AG20443 (cell line): ENCODE results near the gene KCNMA1.
A peak's percentile ranks its signal among the peaks of the same experiment; 100 is the strongest.
"Not testable (repeated sequence)": the region's sequence is repeated elsewhere in the genome, so short reads cannot be mapped to it uniquely, and the experiment has no call there.

ENCODE experiments used
- DNase-seq: peaks from one replicate; pipeline ENCODE4 v3.0.0; 2012; ENCODE audit warnings: low spot score, mixed read lengths

KCNMA1 gene

DNA sequence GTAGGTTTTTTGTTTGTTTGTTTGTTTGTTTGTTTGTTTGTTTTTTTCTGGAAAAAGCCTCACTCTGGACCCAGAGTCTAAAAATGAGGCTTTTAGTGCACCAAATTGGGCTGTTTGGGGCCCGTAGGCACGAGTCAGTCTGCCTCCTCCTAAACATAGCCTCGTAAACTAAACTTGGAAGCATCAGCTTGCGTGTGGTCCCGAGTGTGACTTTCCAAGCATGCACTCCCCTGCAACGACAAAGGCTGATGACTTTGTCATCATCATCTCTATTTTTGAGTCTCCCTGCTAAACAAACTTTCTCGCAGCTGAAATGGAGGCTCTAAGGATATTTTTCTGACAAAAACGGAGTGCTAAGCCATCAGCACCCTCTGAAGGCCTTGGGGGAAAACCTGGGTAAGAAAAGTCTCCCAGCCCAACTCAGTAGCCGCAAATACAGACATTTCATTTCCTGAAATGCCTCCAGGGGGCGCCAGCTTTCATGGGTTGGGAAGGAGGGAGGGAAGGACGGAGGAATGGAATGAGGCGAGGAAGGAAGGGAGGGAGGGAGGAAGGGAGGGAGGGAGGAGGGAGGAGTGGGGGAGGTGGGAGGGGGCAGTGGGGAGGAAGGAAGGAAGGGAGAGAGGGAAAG, 245.9 kb downstream of the KCNMA1 start:
- DNase-seq, result peak; percentile 82

GRCh38 chr10:77390481-77390891, 247.1 kb downstream of the KCNMA1 start:
- peak; percentile 35 for DNase-seq

DNA sequence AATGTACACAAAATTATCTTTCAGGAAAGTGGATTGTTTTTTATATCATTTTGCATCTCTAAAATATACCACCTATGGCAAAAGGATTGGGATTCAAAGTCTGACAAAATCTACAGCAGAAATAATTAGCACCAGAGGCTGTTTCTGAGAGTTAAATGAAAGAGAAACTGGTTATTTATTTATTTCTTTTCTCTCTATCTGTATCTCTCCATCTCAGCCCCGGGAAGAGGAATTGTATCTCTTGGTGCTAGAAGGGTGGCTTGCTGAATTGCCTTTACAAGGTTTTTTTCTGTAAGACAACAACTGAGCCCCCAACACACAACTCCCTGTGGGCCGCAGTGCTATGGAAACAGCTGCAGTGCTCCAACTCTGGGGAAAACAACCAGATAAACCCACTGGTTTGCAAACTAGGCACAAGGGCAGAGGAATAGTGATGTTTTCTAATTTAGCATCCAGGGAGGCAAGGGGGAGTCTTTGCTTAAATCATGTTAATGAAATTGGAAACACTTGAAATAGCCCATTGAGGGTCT, 249.0 kb downstream of the KCNMA1 start:
- DNase-seq, result no peak

DNA sequence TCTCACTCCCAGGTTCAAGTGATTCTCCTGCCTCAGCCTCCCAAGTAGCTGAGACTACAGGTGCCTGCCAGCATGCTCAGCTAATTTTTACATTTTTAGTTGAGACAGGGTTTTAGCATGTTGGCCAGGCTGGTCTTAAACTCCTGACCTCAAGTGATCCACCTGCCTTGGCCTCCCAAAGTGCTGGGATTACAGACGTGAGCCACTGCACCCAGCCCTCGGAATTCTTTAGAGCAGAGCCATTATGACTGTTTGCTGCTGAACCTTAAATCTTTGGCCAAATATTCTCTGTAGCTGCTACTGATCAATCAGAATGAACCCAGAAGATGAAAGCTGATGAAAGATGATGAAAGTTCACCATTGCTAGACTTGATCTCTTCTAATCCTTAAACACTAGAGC, 249.9 kb downstream of the KCNMA1 start:
- DNase-seq, result not testable (repeated sequence)

- no peak for DNase-seq
Measured at GRCh38 chr10:77387247-77387646, 250.4 kb downstream of the KCNMA1 start.

GRCh38 chr10:77386838-77387237, 250.8 kb downstream of the KCNMA1 start:
- peak; percentile 51 for DNase-seq

DNA sequence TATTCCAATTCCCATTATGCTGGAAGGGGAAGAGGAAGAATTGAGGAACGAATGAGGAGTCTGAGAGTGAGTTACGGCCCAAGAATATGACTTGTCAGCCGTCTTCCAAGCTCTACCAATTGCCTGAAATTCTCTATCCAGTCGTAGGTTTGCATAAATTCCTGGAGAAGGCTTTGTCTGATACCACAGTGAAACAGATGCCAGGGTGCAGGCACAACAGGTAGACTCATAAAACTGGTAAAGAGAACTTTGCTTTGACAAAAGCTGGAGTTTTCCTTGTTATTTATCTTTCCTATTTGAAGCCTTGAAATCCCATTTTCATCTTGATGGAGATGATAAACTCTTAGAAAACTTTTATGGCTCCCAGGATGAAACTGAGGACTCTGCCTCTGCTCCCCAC, 251.2 kb downstream of the KCNMA1 start:
- DNase-seq, result no peak

- no peak for DNase-seq
Measured at GRCh38 chr10:77385315-77385714, 252.3 kb downstream of the KCNMA1 start.

DNA sequence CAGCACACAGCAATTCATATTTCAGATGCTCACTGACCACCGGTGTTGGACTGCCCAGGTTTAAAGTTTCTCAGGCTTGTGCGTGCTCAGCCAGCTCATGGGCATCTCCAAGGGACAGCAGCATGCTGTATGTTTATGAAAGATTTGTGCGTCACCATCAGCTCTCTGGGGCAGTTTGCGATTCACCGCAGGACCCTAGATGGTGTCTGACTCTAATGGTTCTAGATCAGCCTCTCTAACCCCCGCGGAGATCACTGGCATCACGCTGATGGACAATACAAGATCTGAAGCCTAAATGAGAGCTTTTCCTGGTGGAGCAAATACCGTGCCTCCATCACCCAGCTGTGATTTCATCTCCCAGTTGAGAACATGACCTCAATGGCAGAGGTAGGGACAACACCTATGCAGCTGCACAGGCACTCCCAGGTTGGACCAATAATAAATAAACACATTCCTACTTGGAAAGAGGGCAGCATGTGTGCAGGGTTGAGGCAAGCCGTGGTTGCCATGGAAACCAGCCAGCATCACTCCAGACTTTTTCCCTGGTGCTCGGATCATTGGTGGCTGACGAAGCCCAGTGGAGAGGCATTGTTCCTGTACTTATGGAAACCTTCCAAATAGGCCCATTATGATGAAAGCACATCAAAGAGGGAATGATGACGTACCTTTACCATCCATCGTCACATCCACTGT, 253.6 kb downstream of the KCNMA1 start:
- no peak for DNase-seq

DNA sequence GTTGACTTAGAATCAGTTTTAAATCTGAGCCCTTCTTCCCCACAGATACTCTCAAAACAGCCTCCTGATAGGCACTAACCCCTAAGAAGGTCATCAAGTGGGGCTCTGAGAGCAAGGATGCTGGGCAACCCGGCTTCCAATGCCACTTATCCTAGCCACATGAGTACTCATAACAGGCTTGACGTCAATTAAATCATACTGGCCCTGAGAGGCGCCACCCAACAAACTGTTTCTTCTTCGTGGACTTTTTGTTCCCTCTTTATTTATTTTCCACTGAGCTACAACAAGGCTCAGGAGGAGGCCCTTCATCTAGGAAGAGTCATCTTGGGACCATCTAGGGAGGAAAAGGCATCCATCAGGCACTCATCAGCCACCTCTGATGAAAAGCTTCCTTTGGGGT, 255.9 kb downstream of the KCNMA1 start:
- no peak for DNase-seq

- no peak for DNase-seq
Measured at GRCh38 chr10:77380723-77381122, 256.9 kb downstream of the KCNMA1 start.

GRCh38 chr10:77380191-77380590, 257.4 kb downstream of the KCNMA1 start:
- no peak for DNase-seq

- no peak for DNase-seq
Measured at GRCh38 chr10:77378366-77379349, 258.9 kb downstream of the KCNMA1 start.

GRCh38 chr10:77377678-77378352, 259.8 kb downstream of the KCNMA1 start:
- no peak for DNase-seq

- no peak for DNase-seq
Measured at GRCh38 chr10:77377034-77377433, 260.6 kb downstream of the KCNMA1 start.

GRCh38 chr10:77374189-77374656, 263.4 kb downstream of the KCNMA1 start:
- DNase-seq, result no peak

DNA sequence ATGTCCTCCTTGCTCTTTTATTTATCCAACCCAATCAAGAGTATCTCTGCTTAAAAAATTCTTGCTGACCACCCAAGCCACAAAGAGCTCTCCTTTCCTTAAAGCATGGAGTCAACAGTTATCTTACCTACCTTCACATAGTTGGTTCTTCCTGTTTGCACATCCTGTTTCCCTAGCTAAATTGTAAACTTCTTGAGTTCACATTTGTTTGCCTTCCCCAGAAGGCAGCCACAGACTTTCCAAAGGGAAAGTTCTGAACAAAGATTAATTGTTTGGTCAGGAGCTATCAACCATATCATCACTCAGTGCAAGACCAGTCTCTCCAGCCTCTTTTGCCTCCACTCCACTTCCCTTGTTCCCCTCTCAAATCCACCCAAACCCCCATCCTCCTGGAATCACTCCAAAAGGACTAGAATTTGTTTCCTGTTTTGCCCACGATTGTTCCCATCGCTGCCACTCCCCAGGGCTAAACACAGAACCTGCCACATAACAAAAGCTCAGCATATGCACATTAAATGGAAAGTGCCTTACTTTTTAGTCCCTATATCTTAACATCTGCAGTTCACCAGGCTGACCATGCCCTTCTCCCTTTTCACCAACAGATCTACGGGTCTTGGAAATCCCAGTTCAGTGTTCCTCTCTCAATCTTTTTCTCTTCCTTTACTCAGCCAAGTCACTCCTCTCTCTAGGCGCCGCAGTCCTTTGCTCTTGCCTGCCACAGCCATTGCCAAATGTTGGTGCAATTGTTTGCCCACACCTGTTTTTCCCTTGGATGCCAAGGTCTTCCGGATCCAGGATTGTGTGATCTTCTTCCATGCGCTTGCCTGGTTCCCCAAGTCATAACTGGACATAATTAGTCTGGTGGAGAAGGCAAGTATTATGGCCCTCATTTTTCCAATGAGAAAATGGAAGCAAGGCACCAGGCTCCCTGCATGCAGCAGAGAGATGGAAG, 265.5 kb downstream of the KCNMA1 start:
- DNase-seq, result no peak

DNA sequence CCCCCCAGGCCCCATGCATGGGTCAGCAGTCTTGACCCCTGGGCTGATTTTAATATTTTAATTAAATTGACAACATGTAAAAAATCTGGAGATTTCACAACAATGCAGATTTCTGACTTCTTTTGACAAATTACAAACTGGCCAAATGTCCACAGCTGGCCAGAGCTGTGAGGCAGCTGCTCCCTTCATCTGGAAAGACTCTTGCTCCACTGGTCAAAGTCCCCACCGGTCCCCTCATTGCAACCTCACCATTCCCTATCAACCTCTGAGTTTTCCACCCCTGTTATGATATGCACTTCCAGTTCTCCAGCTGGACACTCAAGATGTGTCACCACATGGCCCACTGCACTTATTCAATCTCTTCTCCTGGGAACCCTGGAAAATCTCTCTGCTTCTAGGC, 266.2 kb downstream of the KCNMA1 start:
- no peak for DNase-seq

GRCh38 chr10:77368006-77368405, 269.6 kb downstream of the KCNMA1 start:
- no peak for DNase-seq

DNA sequence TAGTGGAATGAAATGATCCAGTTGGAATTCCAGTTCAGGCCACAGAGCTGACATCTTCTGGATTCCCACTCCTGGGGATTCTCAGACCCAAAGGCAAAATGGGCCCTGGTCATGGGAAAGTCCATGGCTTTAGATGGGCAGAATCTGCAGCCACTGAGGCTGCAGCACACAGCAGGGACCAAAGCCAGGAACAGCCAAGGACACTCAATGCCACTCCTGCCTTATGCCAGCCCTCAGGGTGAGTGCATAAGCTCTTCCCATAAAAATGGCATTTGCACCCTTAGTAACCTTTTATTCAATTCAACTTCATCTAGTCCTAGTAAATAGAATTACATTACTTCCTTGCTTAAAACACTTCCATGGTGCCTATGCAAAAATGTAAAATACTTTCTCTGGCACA, 274.4 kb downstream of the KCNMA1 start:
- DNase-seq, result no peak

DNA sequence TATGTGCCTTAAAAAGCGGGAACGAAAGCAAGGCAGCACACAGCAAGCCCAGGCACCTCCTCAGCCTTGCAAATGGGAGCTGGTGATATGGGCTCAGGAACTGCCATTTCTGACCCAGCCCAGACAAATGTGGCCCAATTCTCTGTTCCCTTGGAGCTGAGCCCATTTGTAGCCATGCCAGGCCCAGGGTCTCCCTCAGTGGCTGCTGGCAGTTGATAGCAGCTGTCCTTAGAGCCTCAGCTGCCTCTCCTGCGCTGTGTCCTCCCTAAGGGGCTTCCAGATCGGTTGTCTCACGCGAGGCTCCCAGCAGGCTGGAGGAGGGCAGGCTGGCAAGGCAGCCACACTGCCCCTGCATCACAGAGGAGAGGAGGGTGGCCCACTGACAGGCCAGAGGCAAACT, 275.8 kb downstream of the KCNMA1 start:
- no peak for DNase-seq
